HT-29 (cell line): ENCODE data around the gene VIPR1. TPM values are rescaled to one million over a fixed set of nuclear protein-coding genes. Genes with fewer than 3 reads are reported as not detected.

Experiments
- DNase-seq: peaks from one replicate; pipeline ENCODE4 v3.0.0-alpha.2; 2015; ENCODE audit warnings: low spot score
- total RNA-seq: library from RNA; depleted of rRNA; stranded (reverse); fragments of >200 nt; shearing (Covaris generic); gene quantifications from 2 replicates; pipeline ENCODE4 v1.2.3, GENCODE V29; 2014; rRNA removed

VIPR1 gene, protein sequence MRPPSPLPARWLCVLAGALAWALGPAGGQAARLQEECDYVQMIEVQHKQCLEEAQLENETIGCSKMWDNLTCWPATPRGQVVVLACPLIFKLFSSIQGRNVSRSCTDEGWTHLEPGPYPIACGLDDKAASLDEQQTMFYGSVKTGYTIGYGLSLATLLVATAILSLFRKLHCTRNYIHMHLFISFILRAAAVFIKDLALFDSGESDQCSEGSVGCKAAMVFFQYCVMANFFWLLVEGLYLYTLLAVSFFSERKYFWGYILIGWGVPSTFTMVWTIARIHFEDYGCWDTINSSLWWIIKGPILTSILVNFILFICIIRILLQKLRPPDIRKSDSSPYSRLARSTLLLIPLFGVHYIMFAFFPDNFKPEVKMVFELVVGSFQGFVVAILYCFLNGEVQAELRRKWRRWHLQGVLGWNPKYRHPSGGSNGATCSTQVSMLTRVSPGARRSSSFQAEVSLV
- 60.4 and 74.4 TPM in 2 replicates for total RNA-seq

DNA sequence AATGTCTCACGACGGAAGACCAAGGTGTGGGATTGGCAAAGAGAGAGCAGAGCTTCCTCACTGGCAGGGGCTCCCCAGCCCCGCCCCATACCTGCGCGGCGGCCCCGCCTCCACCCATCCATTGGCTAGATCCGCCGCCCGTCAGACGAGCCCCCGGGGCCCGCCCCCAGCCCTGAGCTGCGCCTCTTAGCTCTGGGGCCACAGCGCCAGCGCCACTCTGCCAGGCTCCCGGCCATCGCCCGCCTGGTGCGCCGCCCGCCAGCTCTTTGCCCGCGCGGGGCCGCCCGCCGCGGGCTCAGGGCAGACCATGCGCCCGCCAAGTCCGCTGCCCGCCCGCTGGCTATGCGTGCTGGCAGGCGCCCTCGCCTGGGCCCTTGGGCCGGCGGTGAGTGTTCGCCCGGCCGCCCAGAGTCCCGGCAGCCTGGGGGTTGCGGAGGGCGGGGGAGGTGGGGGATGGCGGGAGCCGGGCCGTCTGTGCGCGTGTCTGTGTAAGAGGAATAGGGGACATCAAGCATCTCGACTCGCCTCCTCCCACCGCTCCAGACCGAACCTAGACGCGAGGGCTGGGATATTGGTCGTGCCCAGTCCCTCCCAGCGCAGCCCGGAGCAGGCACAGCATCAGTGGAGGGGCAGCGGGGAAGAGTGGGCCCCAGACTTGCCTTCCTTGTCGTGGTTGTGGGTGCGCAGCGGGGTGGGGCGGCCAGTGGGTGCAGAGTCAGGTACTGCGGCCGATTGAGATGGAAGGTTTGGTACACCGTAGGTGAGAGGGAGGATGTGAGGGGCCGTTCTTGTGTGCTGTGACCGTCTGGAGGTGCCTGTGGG lies at the start of gene VIPR1:
Gene VIPR1, plus strand, starts transcription at position 215 of the 822 bp plus-strand sequence. Its CDS starts 93 bp downstream, at position 308.
- DNase-seq = peak; percentile 87

GRCh38 chr3:42456211-42456610 lies 46.2 kb upstream of the VIPR1 start:
- DNase-seq = no peak

- no peak for DNase-seq
Observed at GRCh38 chr3:42459151-42459550, 43.3 kb upstream of the VIPR1 start.

DNA sequence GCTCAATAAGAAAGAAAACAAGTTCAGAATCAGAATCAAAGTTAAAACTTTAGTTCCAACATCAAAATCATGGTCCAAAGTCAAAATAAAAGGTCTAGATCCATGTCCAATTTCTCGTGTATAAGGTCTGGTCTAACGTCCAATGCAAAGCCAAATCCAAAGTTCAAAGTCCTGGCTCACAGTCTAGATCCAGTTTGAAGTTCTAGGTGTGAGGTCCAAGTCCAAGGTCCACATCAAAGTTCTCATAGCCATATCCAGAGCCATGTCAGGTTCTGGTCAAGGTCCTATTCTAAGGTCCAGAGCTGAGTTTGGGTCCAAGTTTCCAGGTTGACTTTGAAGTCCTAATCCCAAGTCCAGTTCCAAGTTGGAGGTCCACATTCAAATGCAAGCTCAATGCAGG lies 40.7 kb upstream of the VIPR1 start:
- DNase-seq = no peak

GRCh38 chr3:42463093-42463492 lies 39.4 kb upstream of the VIPR1 start:
- no peak for DNase-seq

GRCh38 chr3:42468111-42468510 lies 34.3 kb upstream of the VIPR1 start:
- no peak for DNase-seq

GRCh38 chr3:42472555-42472954 lies 29.9 kb upstream of the VIPR1 start:
- DNase-seq = no peak

DNA sequence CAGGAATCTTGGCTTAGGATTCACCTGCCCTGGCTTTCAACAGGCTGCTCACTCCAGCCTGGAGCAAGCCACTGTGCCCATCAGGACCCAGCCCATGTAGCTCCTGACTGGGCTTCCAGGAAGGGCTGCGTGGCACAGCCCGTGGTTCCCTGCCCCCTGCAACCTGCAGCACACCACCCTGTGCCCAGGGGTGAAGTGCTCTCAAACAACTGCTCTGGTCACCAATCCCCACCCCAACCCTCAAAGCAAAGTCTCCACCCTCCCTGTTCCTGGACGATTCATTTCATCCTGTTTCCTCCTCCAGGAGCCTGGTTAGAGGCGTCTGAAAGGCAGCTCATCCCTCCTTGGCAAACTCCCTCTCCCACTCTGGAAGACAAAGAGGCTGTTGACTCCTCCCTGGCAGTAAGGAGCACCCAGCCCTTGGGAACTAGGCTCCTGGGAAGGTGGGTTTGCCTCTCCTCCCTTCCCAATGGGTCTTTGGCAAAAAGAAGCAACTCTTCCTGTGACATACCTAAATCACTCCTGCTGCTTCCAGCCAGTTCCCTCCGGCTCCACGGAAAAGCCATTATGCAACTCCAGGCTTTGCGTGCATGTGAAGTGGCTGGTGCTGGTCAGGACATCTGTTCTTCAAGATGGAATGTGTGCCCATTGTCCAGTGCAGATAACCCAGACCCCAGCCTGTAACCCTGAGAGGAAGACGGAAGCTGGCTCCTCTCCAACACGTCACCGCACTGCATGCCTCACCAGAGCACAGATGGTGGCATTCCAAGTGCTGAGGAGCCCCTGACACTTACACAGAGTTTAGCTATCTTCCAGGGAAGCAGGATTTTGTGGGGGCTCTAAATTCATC lies 29.1 kb upstream of the VIPR1 start:
- DNase-seq = peak; percentile 82

- DNase-seq = peak; percentile 91
Observed at GRCh38 chr3:42476225-42477125, 26.0 kb upstream of the VIPR1 start.

- DNase-seq = no peak
Observed at GRCh38 chr3:42477696-42478095, 24.7 kb upstream of the VIPR1 start.

- DNase-seq = no peak
Observed at GRCh38 chr3:42478830-42479229, 23.6 kb upstream of the VIPR1 start.

DNA sequence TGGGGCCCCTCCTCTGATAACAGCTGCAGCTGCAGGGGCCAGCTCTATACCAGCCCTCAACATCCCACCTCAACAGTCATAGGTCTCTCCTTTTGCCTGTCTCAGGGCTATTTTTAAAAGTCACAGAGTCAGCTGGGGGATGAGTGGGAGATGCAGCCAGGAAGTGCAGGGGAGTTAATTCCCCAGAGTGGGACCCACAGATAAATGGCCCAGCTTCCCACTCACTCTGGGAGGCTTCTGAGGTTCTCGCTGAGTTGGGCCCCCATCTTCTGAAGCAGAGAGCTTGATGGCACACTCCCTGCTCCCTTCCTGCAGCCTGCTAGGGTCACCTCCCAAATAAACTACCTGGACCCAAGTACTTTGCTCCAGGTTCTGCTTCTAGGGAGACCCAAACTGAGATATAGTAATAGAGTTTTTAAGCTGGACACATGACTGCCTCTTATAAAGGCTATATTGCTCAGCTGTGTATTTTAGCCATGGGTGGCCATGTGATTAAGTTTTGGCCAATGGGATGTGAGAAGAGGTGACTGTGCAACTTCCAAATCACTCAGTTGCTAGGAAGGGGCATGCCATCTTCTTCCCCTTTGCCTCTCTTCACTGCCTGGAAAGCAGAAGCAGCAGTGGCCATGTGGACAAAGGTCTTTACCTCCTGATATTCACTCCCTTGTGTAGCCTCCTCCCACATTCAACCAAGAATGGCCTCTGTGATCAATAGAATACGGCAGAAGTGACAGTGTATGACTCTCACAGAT lies 15.5 kb upstream of the VIPR1 start:
- DNase-seq = no peak

DNA sequence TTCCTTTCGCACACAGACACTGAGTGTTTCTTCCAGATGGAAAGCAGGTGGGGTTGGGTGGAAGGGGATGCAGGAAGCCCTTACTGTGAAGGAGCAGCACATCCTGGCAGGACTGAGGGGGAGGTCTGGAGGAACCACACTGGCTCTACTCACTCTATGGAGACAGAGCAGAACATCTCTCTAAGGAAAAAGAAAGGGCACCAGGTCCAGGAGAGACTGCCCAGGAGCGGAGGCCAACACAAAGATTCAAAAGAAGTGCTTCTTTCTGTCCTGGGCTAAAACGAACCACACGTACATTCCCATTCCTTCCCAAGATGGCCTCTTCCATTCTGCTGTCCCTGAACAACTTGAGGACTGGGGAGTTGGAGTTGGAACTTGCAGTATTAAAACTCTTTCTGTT lies 13.8 kb upstream of the VIPR1 start:
- DNase-seq = no peak

- DNase-seq = peak; percentile 71
Observed at GRCh38 chr3:42489116-42489936, 13.1 kb upstream of the VIPR1 start.

- DNase-seq = peak; percentile 62
Observed at GRCh38 chr3:42489937-42490227, 12.6 kb upstream of the VIPR1 start.

DNA sequence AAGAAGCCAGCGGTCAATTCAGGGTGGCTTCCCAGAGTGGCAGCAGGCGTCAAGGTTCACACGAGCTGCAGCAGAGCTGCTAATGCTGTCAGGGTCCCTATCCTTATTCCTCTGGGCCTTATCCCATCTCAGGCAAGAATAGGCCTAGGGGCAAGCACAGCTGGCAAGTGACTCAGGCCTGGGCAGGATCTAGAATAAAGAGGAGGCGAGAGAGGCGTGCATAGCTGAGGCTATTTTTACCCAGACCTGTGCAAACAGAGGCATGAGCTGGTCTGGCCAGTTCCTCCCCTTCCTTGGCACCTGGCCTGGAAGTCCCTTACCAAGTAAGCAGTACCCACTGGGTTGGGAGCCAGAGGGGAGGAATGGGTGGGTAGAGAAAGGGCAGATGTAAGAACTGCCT lies 12.2 kb upstream of the VIPR1 start:
- DNase-seq = peak; percentile 91

GRCh38 chr3:42491881-42492507 lies 10.4 kb upstream of the VIPR1 start:
- DNase-seq = no peak

- DNase-seq = no peak
Observed at GRCh38 chr3:42492508-42493080, 9.8 kb upstream of the VIPR1 start.
